Measurements from ENCODE around the gene RGS9BP. TPM values are rescaled to one million over a fixed set of nuclear protein-coding genes. Genes with fewer than 3 reads are reported as not detected.

RGS9BP gene
- total RNA-seq, 1 donor from 2014 or later, result 2.1 TPM

- no peak for DNase-seq
- Histone ChIP-seq H3K27me3 (ENCODE audit: low read depth) (no peaks in the 10 kb centered on the region), H3K27ac (no peak within 1 kb of the TSS), H3K9me3 (no peaks in the 10 kb centered on the region), H3K4me1 (no peaks in the 10 kb centered on the region), H3K4me3 (no peak within 1 kb of the TSS), H3K36me3 (peaks cover 5% of the 10 kb centered on the region)
- intact Hi-C loops (cut with DNase I), result no loop called here
- ATAC-seq, result peak in 1 of 2 donors; percentile 32
- TF ChIP-seq CTCF (IDR thresholded peaks at IDR 0.05), result no peak
Measured at GRCh38 chr19:32719611-32720059, 44.0 kb downstream of the RGS9BP start, which contains the start of gene TDRD12. Gene TDRD12 (plus strand): TSS chr19:32719767. CDS start chr19:32720073, 306 bp downstream.

GRCh38 chr19:32720216-32720935 lies 44.7 kb downstream of the RGS9BP start:
- H3K4me3 ChIP-seq, result no peak overlapping the region
- H3K9me3 ChIP-seq, result no peaks in the 10 kb centered on the region
- no peaks in the 10 kb centered on the region for H3K4me1 ChIP-seq
- H3K36me3 ChIP-seq, result no peaks in the 10 kb centered on the region
- no peak for DNase-seq
- H3K27ac ChIP-seq, result no peak overlapping the region
- no peaks in the 10 kb centered on the region for H3K27me3 ChIP-seq (ENCODE audit: low read depth)
- peak in 1 of 2 donors; percentile 9 for ATAC-seq
- intact Hi-C loops (cut with DNase I), result no loop called here
- TF ChIP-seq CTCF (IDR thresholded peaks at IDR 0.05), result no peak

- ATAC-seq (peak in 1 of 2 donors; percentile 17), DNase-seq (no peak)
- Histone ChIP-seq H3K9me3 (no peaks in the 10 kb centered on the region), H3K4me1 (no peaks in the 10 kb centered on the region), H3K27ac (no peak overlapping the region), H3K4me3 (no peak overlapping the region), H3K36me3 (no peaks in the 10 kb centered on the region), H3K27me3 (ENCODE audit: low read depth) (no peaks in the 10 kb centered on the region)
- intact Hi-C loops (cut with DNase I), result no loop called here
- no peak for TF ChIP-seq CTCF (IDR thresholded peaks at IDR 0.05)
Measured at GRCh38 chr19:32720936-32721250, 45.2 kb downstream of the RGS9BP start.

Other genes starting within 250 kb of the RGS9BP start
- gene PDCD5, start 94.7 kb upstream of the RGS9BP start, total RNA-seq, result 50.0 TPM
- 44.5 TPM for gene ANKRD27, start 668 bp upstream of the RGS9BP start, total RNA-seq
- gene NUDT19, start 16.0 kb downstream of the RGS9BP start, total RNA-seq, result 18.5 TPM
- gene TDRD12, start 43.9 kb downstream of the RGS9BP start, total RNA-seq, result not detected
- 0.32 TPM for gene SLC7A9, start 193.9 kb downstream of the RGS9BP start, total RNA-seq

Measured in lower lobe of right lung (tissue), 2 donors.